Neural progenitor cell (in vitro differentiated cells): ENCODE data around the gene NOX3. TPM values are rescaled to one million over a fixed set of nuclear protein-coding genes. Genes with fewer than 3 reads are reported as not detected.

Source experiments
- DNase-seq: peaks from one replicate; pipeline ENCODE4 v3.0.0-alpha.2; 2016; ENCODE audit warnings: low spot score
- H2AFZ ChIP-seq: fragments of 200-600 bp; sonication (generic); replicated peaks from 2 replicates; pipeline ENCODE4 v1.6.1; 2016; ENCODE audit warnings: antibody characterized with exemption
- H3F3A ChIP-seq: fragments of 200-600 bp; sonication (generic); 2 replicates; pipeline ENCODE4 v1.6.1; 2016; ENCODE audit warnings: antibody characterized with exemption, low read depth
- H3K27ac ChIP-seq: fragments of 200-600 bp; sonication (generic); 2 replicates; pipeline ENCODE4 v1.5.1; 2016; ENCODE audit warnings: mild to moderate bottlenecking
- H3K27me3 ChIP-seq: fragments of 200-600 bp; sonication (generic); 2 replicates; pipeline ENCODE4 v1.6.1; 2016; ENCODE audit warnings: mild to moderate bottlenecking, moderate library complexity
- H3K36me3 ChIP-seq: fragments of 200-600 bp; sonication (generic); 2 replicates; pipeline ENCODE4 v1.5.1; 2016
- H3K4me1 ChIP-seq: fragments of 200-600 bp; sonication (generic); 2 replicates; pipeline ENCODE4 v1.6.1; 2016; ENCODE audit warnings: mixed run types
- H3K4me2 ChIP-seq: fragments of 200-600 bp; sonication (generic); 2 replicates; pipeline ENCODE4 v1.6.1; 2016
- H3K4me3 ChIP-seq: fragments of 200-600 bp; sonication (generic); 2 replicates; pipeline ENCODE4 v1.5.1; 2016
- H3K79me2 ChIP-seq: fragments of 200-600 bp; sonication (generic); 2 replicates; pipeline ENCODE4 v1.6.1; 2016; ENCODE audit warnings: low read depth
- H3K9ac ChIP-seq: fragments of 200-600 bp; sonication (generic); 2 replicates; pipeline ENCODE4 v1.6.1; 2016
- H3K9me3 ChIP-seq: fragments of 200-600 bp; sonication (generic); 2 replicates; pipeline ENCODE4 v1.5.1; 2016; ENCODE audit warnings: low read depth
- H4K20me1 ChIP-seq: fragments of 200-600 bp; sonication (generic); 2 replicates; pipeline ENCODE4 v1.6.1; 2016; ENCODE audit warnings: low read depth
- H3K27ac Mint-ChIP-seq: 3 replicates; pipeline ENCODE4 v1.8.0; 2021; ENCODE audit warnings: mixed read lengths
- H3K27me3 Mint-ChIP-seq: 2 replicates; pipeline ENCODE4 v1.8.0; 2022; ENCODE audit warnings: low read depth, mild to moderate bottlenecking, inconsistent platforms, moderate library complexity, mixed read lengths; ENCODE audit not compliant: insufficient read depth
- H3K36me3 Mint-ChIP-seq: 3 replicates; pipeline ENCODE4 v1.8.0; 2021; ENCODE audit warnings: mixed read lengths
- H3K4me1 Mint-ChIP-seq: 3 replicates; pipeline ENCODE4 v1.8.0; 2021; ENCODE audit warnings: mixed read lengths
- H3K4me3 Mint-ChIP-seq: 3 replicates; pipeline ENCODE4 v1.8.0; 2021; ENCODE audit warnings: mild to moderate bottlenecking, moderate library complexity, mixed read lengths
- H3K9me3 Mint-ChIP-seq: 3 replicates; pipeline ENCODE4 v1.8.0; 2020; ENCODE audit warnings: mixed read lengths
- EZH2 ChIP-seq: fragments of 200-600 bp; sonication (generic); IDR thresholded peaks from 2 replicates; pipeline ENCODE4 v1.6.1; 2017; ENCODE audit warnings: antibody characterized with exemption, mild to moderate bottlenecking, moderate library complexity
- EZH2phosphoT487 ChIP-seq: fragments of 200-600 bp; sonication (generic); IDR thresholded peaks from 2 replicates; pipeline ENCODE4 v1.6.1; 2017; ENCODE audit warnings: antibody characterized with exemption
- total RNA-seq: library from RNA; depleted of rRNA; stranded (reverse); fragments of >200 nt; gene quantifications from 2 replicates; pipeline ENCODE4 v1.2.3, GENCODE V29; 2015; ENCODE audit warnings: low replicate concordance
- TF ChIP-seq, protein P1 (sequence below): fragments of 200-600 bp; sonication (generic); IDR thresholded peaks from 2 replicates; pipeline ENCODE4 v1.5.1; 2017; ENCODE audit warnings: antibody characterized with exemption, mild to moderate bottlenecking

Gene NOX3
- total RNA-seq, 1 donor from 2014 or later: not detected

- no peaks in the 10 kb centered on the region for H3F3A ChIP-seq
- no peak overlapping the region for H3K9ac ChIP-seq
- peak; percentile 29 for DNase-seq
- peaks cover 21% of the 10 kb centered on the region for H3K4me1 ChIP-seq
- Mint-ChIP-seq H3K36me3 (no peaks in the 10 kb centered on the region), H3K27me3 (peaks cover 16% of the 10 kb centered on the region), H3K4me1 (peaks cover 13% of the 10 kb centered on the region), H3K27ac (no peak overlapping the region), H3K9me3 (peaks cover 5% of the 10 kb centered on the region), H3K4me3 (no peak overlapping the region)
- TF ChIP-seq EZH2: no peak
- TF ChIP-seq, protein P1, sequence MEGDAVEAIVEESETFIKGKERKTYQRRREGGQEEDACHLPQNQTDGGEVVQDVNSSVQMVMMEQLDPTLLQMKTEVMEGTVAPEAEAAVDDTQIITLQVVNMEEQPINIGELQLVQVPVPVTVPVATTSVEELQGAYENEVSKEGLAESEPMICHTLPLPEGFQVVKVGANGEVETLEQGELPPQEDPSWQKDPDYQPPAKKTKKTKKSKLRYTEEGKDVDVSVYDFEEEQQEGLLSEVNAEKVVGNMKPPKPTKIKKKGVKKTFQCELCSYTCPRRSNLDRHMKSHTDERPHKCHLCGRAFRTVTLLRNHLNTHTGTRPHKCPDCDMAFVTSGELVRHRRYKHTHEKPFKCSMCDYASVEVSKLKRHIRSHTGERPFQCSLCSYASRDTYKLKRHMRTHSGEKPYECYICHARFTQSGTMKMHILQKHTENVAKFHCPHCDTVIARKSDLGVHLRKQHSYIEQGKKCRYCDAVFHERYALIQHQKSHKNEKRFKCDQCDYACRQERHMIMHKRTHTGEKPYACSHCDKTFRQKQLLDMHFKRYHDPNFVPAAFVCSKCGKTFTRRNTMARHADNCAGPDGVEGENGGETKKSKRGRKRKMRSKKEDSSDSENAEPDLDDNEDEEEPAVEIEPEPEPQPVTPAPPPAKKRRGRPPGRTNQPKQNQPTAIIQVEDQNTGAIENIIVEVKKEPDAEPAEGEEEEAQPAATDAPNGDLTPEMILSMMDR: no peak
- TF ChIP-seq EZH2phosphoT487: no peak
- no peaks in the 10 kb centered on the region for H4K20me1 ChIP-seq
- no peaks in the 10 kb centered on the region for H3K79me2 ChIP-seq
- no peak overlapping the region for H3K27ac ChIP-seq
- H3K36me3 ChIP-seq: no peaks in the 10 kb centered on the region
- no peaks in the 10 kb centered on the region for H3K27me3 ChIP-seq
- H3K4me3 ChIP-seq: no peak overlapping the region
- H3K4me2 ChIP-seq: no peak overlapping the region
- H3K9me3 ChIP-seq: no peaks in the 10 kb centered on the region
- H2AFZ ChIP-seq: no peak overlapping the region
Measured at GRCh38 chr6:155404937-155405336, 50.7 kb downstream of the NOX3 start.

GRCh38 chr6:155402656-155403304 is 52.9 kb downstream of the NOX3 start:
- no peak overlapping the region for H3K4me2 ChIP-seq
- Mint-ChIP-seq H3K9me3 (peaks cover 5% of the 10 kb centered on the region), H3K4me1 (peaks cover 16% of the 10 kb centered on the region), H3K27ac (no peak overlapping the region), H3K36me3 (no peaks in the 10 kb centered on the region), H3K27me3 (peaks cover 11% of the 10 kb centered on the region), H3K4me3 (no peak overlapping the region)
- no peaks in the 10 kb centered on the region for H3F3A ChIP-seq
- no peaks in the 10 kb centered on the region for H4K20me1 ChIP-seq
- H3K9me3 ChIP-seq: no peaks in the 10 kb centered on the region
- no peaks in the 10 kb centered on the region for H3K27me3 ChIP-seq
- peak overlapping the region; percentile 37 for H2AFZ ChIP-seq
- H3K4me1 ChIP-seq: peaks cover 21% of the 10 kb centered on the region
- no peak overlapping the region for H3K4me3 ChIP-seq
- no peaks in the 10 kb centered on the region for H3K36me3 ChIP-seq
- H3K27ac ChIP-seq: peak overlapping the region; percentile 12
- H3K79me2 ChIP-seq: no peaks in the 10 kb centered on the region
- peak; percentile 14 for DNase-seq
- TF ChIP-seq EZH2: no peak
- TF ChIP-seq EZH2phosphoT487: no peak
- TF ChIP-seq, protein P1: no peak
- H3K9ac ChIP-seq: no peak overlapping the region

DNA sequence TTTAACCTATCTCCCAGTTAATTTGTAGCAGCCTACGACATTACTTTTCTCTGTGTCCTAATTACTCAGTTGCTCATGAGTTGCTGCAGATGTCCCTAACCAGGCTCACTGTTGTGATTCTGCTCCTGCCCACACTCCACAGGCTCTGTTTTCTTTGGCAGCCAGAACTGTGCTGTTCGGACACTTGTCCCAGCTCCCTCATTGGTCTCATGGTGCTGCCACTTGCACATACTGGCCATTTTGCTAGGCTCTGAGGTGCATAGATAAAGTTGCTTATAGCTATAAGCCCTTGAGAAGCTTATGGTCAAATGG is 55.0 kb downstream of the NOX3 start:
- no peak overlapping the region for H3K27ac Mint-ChIP-seq
- H3K9me3 ChIP-seq: no peaks in the 10 kb centered on the region
- H3K36me3 ChIP-seq: no peaks in the 10 kb centered on the region
- H3K36me3 Mint-ChIP-seq: no peaks in the 10 kb centered on the region
- no peaks in the 10 kb centered on the region for H3K27me3 ChIP-seq
- peaks cover 2% of the 10 kb centered on the region for H3K9me3 Mint-ChIP-seq
- H3K4me1 ChIP-seq: peaks cover 21% of the 10 kb centered on the region
- H3K27ac ChIP-seq: no peak overlapping the region
- H3K4me3 ChIP-seq: no peak overlapping the region
- TF ChIP-seq EZH2phosphoT487 (no peak), EZH2 (no peak)
- TF ChIP-seq, protein P1: no peak
- no peak overlapping the region for H3K4me3 Mint-ChIP-seq
- no peak overlapping the region for H3K4me2 ChIP-seq
- H4K20me1 ChIP-seq: no peaks in the 10 kb centered on the region
- no peaks in the 10 kb centered on the region for H3F3A ChIP-seq
- H2AFZ ChIP-seq: peak overlapping the region; percentile 45
- no peaks in the 10 kb centered on the region for H3K79me2 ChIP-seq
- peaks cover 12% of the 10 kb centered on the region for H3K4me1 Mint-ChIP-seq
- no peak overlapping the region for H3K9ac ChIP-seq
- H3K27me3 Mint-ChIP-seq: peaks cover 5% of the 10 kb centered on the region
- DNase-seq: no peak
